Anterior cingulate cortex (tissue), 58 donors: Measurements from ENCODE around the gene PGS1.

ENCODE experiments used
- DNase-seq, 58 donors: peaks; one replicate each; lab custom pipeline; 2025; lab: John Stamatoyannopoulos, UW

Gene PGS1

DNA sequence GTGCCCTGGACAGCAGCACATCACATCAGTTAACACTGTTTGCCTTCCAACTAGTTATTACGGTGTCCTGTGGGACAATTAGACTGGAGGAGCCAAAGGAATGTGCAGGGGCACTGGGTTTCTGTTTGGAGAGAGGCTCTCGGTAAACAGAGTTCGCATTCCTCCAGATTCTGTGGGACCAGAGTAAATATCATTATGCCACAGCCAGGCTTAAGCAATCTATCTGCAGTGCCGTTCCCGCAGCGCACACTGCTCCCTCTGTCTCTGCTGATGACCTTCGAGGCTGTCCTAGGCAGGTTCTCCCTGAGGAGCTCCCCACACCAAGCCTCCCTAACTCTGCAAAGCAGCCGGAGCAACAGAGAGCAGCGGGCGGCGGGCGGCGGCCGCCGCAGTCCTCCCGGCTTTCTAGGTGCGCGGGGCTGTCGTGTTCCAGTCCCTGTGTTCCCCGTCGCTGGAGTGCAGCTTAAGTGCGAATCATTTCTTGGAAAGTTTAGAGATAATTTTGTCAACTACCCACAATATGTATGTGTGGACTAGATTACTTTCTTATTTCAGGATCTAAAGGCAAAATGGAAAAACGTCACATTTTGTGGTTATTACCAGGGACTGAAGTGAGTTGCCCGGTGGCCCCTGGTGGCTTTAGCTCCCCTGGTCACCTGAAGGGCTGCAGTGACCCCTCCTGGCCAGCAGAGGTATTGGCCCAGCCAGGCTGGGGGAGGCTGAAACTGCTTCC lies 43.3 kb downstream of the PGS1 start:
- peak in 50 of 58 donors; percentile 2 to 77 (median 48) for DNase-seq

DNA sequence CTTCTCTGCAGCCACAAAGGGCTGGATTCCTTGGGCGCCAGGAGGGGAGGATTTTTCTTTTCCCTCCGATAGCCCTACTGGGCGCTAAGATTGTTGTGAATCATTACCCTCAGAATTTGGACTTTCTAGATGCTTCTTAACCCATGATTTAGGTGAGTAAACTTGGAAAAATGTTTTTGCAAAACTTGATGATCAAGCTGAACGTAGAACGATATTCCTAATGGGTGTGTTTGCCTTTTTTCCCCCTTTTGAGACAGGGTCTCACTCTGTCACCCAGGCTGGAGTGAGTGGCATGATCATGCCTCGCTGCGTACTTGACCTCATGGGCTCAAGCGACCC lies 43.8 kb downstream of the PGS1 start:
- DNase-seq: peak in 1 of 58 donors; percentile 6

DNA sequence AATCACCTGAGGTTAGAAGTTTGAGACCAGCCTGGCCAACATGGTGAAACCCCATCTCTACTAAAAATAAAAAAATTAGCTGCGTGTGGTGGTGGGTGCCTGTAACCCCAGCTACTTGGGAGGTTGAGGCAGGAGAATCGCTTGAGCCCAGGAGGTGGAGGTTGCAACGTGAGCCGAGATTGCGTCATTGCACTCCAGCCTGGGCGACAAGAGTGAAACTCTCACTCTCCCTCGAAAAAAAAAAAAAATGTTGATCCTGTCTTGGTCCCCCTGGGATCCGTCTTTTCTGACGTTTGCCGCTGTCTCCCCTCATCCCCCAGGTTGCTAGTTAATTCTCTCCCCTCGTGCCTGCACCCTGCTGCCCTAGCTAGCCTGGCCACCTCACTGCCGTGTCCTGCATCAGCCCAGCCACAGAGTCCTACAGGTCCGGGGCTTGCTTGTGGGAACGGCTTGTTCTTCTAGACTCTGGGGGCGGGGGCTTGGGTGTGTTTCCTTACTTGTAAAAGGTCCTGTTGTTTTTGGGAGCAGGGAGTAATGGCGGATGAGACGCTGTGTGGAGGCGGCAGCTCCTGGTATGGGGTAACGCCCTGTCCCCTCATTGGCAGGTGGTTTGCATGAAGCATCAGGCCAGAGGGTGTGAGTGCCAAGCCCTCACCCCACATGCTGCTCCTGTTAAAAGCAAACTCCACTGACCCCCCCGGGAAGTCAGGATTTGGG lies 44.6 kb downstream of the PGS1 start:
- DNase-seq: no peak

DNA sequence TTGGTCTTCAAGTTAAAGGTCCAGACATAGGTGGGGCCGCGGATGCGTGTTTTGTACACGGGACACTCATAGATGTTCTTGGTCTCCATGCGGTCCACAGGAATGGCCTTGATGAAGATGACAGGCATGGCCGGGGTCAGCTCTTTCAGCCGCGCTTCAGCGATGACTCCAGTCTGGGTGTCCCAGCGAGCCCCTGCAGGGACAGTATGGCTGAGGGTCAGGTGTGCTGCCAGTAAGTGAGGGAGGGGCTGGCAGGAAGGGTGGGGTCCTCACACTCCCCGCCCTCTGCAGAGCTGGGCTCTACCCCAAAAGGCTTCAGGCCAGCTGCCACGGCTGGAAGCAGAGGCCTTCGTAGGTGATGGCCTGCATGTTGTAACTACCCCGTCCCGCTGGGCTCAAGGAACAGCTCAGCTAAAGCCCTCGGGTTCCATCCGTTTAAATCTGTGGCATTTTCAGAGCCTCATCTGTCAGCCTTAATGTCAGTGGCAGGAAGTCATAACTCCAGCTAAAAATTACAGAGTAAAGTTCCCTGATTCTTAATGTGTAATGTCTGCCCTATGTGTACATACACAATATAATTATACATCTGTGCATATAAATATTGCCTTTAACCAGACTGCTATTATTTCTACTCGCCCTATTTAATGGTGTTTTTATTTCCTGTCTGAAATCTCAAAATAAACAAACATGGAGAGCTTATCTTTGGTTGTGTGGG lies 45.7 kb downstream of the PGS1 start:
- DNase-seq: no peak

DNA sequence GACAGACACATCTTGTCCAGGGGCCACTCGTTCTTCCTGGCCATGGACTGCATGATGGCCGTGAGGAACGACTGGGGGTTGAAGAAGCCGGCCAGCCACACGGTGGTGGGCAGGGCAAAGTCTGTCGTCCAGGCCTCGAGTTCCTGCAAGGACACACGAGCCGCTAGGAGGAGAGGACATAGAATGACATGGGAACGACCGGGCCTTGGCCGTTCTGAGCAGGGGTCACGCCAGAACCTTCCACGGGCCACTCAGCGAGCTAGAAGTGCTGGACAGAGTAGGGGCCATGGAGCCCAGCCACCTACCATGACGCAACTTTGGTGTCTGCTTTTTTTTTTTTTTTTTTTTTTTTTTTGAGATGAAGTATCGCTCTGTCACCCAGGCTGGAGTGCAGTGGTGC lies 47.0 kb downstream of the PGS1 start:
- no peak for DNase-seq

- peak in 28 of 58 donors; percentile 5 to 77 (median 48) for DNase-seq
Measured at GRCh38 chr17:78426293-78426879, 47.9 kb downstream of the PGS1 start.

DNA sequence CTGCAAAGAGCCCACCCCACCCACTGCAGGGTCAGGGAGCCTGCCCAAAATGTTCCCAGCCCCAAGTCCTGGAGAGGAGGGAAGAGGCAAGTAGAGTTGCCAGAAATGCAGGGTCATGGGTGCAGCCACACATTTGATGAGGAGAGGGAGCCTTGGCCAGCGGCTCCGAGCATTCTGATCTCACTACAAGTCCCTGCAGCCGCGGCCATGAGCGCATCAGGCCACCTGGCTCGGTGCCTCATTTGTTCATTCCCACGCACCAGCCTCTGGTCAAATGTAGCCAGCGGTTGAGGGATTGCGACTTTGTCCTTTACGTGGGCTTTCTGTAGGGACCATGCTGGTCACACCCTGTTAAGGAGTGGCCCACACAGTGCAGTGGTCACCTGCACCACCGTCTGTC lies 48.7 kb downstream of the PGS1 start:
- peak in 1 of 58 donors; percentile 11 for DNase-seq

DNA sequence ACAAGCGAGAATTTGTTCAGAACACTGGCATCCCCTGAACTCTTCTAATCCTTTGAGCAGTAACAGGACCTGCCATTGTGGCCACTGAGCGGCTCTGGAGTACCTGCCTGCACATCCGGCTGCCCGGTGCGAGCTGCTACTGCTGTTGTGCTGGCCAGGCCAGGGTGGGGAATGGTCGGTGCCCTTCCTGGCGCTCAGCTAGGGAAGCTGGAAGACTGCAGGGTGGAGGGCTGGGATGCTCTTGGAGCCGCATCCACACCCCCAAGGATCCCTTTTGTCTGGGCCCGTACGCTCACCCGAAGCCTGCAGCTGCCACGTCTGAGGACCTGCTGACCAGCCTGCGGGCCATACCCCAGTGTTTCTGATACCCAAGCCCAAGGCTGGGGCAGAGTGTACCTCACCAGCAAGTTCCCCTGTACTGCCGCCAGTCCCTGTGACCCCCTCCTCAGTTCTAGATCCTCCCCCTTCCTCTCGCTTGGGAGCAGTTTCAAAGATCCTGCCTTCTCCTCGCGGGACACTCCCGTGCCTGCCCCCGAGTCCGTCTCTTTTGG lies 49.7 kb downstream of the PGS1 start:
- no peak for DNase-seq

- no peak for DNase-seq
Measured at GRCh38 chr17:78428836-78429617, 50.6 kb downstream of the PGS1 start.

DNA sequence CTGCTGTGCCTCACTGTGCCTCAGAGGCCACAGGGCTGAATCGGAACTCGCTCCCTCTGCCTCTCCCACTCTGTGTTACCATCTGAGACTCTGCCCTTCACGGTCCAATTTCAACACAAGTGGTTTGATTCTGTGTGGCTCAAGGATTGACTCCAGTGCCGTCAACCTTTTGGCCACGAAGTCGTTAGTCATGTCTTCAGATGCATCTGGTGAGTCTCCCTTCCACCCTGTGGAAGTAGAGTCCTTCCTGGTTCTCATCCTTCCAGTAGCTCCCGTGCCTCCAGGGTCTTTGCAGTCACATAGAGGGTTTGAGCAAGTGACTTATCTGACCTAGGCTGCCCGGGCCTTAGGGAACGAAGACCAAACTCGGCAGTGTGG lies 51.2 kb downstream of the PGS1 start:
- no peak for DNase-seq

DNA sequence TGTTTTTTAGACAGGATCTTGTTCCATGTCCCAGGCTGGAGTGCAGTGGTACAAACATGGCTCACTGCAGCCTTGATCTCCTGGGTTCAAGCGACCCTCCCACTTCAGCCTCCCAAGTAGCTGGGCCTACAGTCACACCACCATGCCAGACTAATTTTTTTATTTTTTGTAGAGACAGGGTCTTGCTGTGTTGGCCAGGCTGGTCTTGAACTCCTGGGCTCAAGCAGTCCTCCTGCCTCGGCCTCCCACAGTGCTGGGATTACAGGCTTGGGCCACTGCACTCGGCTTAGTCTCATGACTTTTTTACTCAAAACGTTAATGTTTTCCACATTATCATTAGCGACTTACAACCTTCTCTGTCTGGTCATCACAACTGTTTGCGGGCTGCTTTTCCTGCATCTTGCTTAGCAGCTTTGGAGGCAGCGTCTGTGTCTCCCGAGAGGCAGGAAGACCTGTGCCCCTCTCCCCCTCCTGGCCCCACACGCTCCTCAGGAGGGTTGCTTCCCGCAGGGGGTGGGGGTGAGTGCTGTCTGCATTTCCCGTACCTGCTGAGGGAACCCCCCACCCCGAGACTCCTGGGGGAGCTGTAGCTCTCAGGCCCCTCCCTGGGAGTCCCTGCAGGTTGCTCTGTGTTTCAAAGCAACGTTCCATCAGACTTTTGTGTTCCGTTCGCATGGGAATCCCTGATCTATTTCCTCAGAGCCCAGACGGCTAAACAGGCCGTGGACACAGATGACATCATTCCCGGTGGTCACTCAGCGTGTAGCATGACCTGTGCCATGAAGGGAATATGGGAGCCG lies 52.6 kb downstream of the PGS1 start:
- DNase-seq: no peak

- DNase-seq: no peak
Measured at GRCh38 chr17:78431692-78431958, 53.2 kb downstream of the PGS1 start.

DNA sequence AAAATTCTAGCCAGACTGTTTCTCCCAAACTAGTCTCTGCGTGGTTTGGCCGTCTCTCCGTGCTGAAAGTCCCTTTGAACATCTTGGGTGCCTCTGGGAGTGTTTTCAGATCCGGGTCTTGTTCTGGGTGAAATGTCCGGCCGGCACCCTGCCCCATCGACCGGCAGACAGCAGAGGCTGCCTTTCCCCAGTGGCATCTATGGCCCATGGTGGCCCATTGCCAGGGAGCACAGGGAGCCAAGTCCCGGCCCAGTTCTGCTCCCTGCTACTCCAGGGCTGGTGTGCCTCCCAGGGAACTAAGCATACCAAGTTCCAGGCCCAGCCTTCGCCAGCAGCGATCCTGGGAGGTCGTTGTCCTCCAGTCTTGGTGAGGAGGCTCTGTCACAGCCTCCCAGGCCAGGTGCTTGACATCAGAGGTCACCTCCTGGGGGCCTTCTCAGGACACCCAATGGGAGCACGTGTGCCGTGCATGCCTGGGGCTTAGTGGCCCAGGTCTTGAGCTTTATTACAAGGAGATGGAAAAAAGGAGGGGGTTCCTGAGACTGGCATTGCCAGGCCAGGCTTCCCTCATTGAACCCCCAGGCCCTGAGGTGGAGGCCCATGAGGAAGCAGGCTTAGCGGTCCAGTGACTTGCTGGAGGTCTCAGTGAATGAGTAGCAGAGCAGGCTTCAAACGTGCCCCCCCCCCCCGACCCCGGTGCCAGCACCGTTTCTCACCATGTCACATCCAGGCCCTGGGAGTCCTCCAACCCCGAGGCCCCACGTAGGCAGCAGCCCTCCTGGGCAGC lies 54.0 kb downstream of the PGS1 start:
- DNase-seq: peak in 49 of 58 donors; percentile 14 to 86 (median 60)

DNA sequence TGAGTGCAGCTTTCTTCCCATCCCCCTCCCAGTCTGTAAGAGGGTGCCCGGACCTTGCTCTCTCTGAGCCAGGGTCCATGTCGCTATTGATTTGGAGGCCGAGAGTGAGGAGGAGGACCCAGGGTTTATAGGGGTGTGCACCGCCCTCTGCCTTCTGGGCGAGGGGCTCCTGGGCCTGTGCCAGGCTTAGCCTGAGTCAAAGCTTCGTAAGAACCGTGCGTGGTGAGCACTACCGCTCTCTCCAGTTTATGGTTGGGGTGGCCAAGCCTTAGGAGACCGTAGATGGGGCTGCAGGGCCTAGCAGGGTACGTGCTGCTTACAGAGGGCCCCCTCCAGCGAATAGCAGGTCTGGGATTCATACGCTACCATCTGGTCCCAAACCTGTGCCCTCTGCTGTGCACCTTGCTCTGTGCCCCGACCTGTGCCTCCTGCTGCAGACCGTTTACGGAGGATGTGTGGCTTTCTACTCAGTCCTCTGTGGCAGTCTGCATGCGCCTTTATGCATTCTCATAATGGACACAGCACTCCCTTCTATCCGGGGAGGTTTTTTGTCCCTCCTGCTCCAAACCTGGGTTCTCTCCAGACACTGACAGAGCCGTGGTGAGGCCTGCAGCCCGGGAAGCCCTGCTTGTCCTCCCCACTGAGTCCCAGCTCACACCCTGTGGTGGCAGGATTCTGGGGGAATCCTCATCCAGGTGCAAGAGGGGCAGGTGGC lies 54.7 kb downstream of the PGS1 start:
- no peak for DNase-seq

GRCh38 chr17:78433780-78434335 lies 55.4 kb downstream of the PGS1 start:
- no peak for DNase-seq

- DNase-seq: no peak
Measured at GRCh38 chr17:78434455-78435329, 56.2 kb downstream of the PGS1 start.
